Kidney (tissue), 14 donors: ENCODE data around the gene KRT1. TPM values are rescaled to one million over a fixed set of nuclear protein-coding genes. Genes with fewer than 3 reads are reported as not detected.

ENCODE experiments used
- DNase-seq, 5 donors: peaks; one replicate each; pipeline ENCODE4 v3.0.0-alpha.2; 2013 to 2020
- FAIRE-seq: peaks from 2 replicates; lab custom pipeline; 2012; peaks lifted over from hg19 to GRCh38; lab: Jason Lieb, UNC
- H3K27ac ChIP-seq, 2 donors: one replicate each; pipeline ENCODE4 v1.7.0; 2013; ENCODE audit warnings: low read depth in 2 of 2, low read length in 2 of 2, inconsistent platforms in 1 of 2
- H3K27me3 ChIP-seq: one replicate; pipeline ENCODE4 v1.7.1; 2013; ENCODE audit warnings: low read length, inconsistent platforms; ENCODE audit not compliant: control insufficient read depth, insufficient read depth
- H3K36me3 ChIP-seq, 3 donors: one replicate each; pipeline versions ENCODE4 v1.7.0 to v1.7.1; 2013; ENCODE audit warnings: low read length in 3 of 3, control low read depth in 1 of 3, inconsistent platforms in 1 of 3; ENCODE audit not compliant: insufficient read depth in 3 of 3, control insufficient read depth in 2 of 3
- H3K4me1 ChIP-seq, 3 donors: one replicate each; pipeline versions ENCODE4 v1.7.0 to v1.7.1; 2013; ENCODE audit warnings: low read length in 3 of 3, inconsistent platforms in 1 of 3, low read depth in 1 of 3; ENCODE audit not compliant: control insufficient read depth in 2 of 3, insufficient read depth in 2 of 3
- H3K4me3 ChIP-seq, 3 donors: one replicate each; pipeline versions ENCODE4 v1.7.0 to v1.8.1; 2013; ENCODE audit warnings: low read length in 3 of 3, control low read depth in 1 of 3, inconsistent platforms in 1 of 3
- H3K9ac ChIP-seq, 3 donors: one replicate each; pipeline versions ENCODE4 v1.7.0 to v1.7.1; 2013; ENCODE audit warnings: low read length in 3 of 3, control low read depth in 1 of 3, inconsistent platforms in 1 of 3
- H3K9me3 ChIP-seq, 3 donors: one replicate each; pipeline versions ENCODE4 v1.7.0 to v1.7.1; 2013; ENCODE audit warnings: low read length in 3 of 3, control low read depth in 1 of 3, inconsistent platforms in 1 of 3; ENCODE audit not compliant: control insufficient read depth in 2 of 3, insufficient read depth in 1 of 3
- CTCF ChIP-seq: IDR thresholded peaks from 3 replicates; pipeline ENCODE4 v1.5.1; 2012; ENCODE audit warnings: mild to moderate bottlenecking, moderate library complexity, borderline replicate concordance; ENCODE audit not compliant: insufficient read depth; ENCODE audit errors: extremely low read depth
- intact Hi-C: fragments of 100-400 bp; cut with DNase I; formaldehyde crosslinking; loops from one replicate; pipeline ENCODE4 v1.11.1; 2022
- polyA plus RNA-seq: library from polyadenylated mRNA; stranded (reverse); fragments of 350-450 nt; fragmentation: Illumina TruSeq; extraction: RNeasy Lipid Tissue Mini Kit (QIAGEN cat#74804); gene quantifications from one replicate; pipeline ENCODE4 v1.2.3, GENCODE V29; 2014; ENCODE audit warnings: low read depth, low replicate concordance; ENCODE audit not compliant: insufficient read depth
- total RNA-seq: library from RNA; stranded (reverse); fragmentation: NEBNext Ultra II Directional; extraction: Animal tissue kit (Norgen Biotek cat#: 25700); gene quantifications from one replicate; pipeline ENCODE4 v1.2.1, GENCODE V29; 2021
- donor health status: control.
- donor health status: control.
- donor health status: control.
- donor health status: control.
- donor health status: control.
- donor health status: DM: yes; HTN: yes; CAD: no.
- donor health status: Normal renal cell carcinoma (clear cell type).

The KRT1 gene
- total and polyA plus RNA-seq, 2 donors from 2014 or later: not detected

- no peak for DNase-seq
- H3K36me3 ChIP-seq: no peaks in the 10 kb centered on the region
- no peak overlapping the region for H3K9ac ChIP-seq
- no peaks in the 10 kb centered on the region for H3K27me3 ChIP-seq
- intact Hi-C loops: no loop called here
- no peak for FAIRE-seq
- no peaks in the 10 kb centered on the region for H3K9me3 ChIP-seq
- no peak overlapping the region for H3K27ac ChIP-seq
- H3K4me1 ChIP-seq: no peaks in the 10 kb centered on the region
- no peak for TF ChIP-seq CTCF
- no peak overlapping the region for H3K4me3 ChIP-seq
Observed at GRCh38 chr12:52726451-52726850, 46.2 kb upstream of the KRT1 start.

GRCh38 chr12:52724384-52724783 is 44.2 kb upstream of the KRT1 start:
- Histone ChIP-seq H3K4me3 (no peak overlapping the region), H3K27ac (no peak overlapping the region), H3K9me3 (no peaks in the 10 kb centered on the region), H3K4me1 (no peaks in the 10 kb centered on the region), H3K36me3 (no peaks in the 10 kb centered on the region), H3K9ac (no peak overlapping the region), H3K27me3 (no peaks in the 10 kb centered on the region)
- no peak for TF ChIP-seq CTCF
- no peak for FAIRE-seq
- DNase-seq: no peak
- intact Hi-C loops: no loop called here

GRCh38 chr12:52722680-52723079 is 42.5 kb upstream of the KRT1 start:
- FAIRE-seq (no peak), DNase-seq (no peak)
- no peaks in the 10 kb centered on the region for H3K36me3 ChIP-seq
- no peaks in the 10 kb centered on the region for H3K4me1 ChIP-seq
- intact Hi-C loops: no loop called here
- H3K27ac ChIP-seq: no peak overlapping the region
- H3K27me3 ChIP-seq: no peaks in the 10 kb centered on the region
- no peak overlapping the region for H3K9ac ChIP-seq
- TF ChIP-seq CTCF: no peak
- H3K9me3 ChIP-seq: no peaks in the 10 kb centered on the region
- no peak overlapping the region for H3K4me3 ChIP-seq

- no peak for FAIRE-seq
Observed at GRCh38 chr12:52721838-52722470, 41.7 kb upstream of the KRT1 start.

More at GRCh38 chr12:52721838-52722470, 41.7 kb upstream of the KRT1 start:
- intact Hi-C loops: no loop called here
- no peak for DNase-seq
- H3K27ac ChIP-seq: no peak overlapping the region
- H3K9me3 ChIP-seq: no peaks in the 10 kb centered on the region
- H3K27me3 ChIP-seq: no peaks in the 10 kb centered on the region
- no peaks in the 10 kb centered on the region for H3K4me1 ChIP-seq
- H3K9ac ChIP-seq: no peak overlapping the region
- TF ChIP-seq CTCF: no peak
- no peaks in the 10 kb centered on the region for H3K36me3 ChIP-seq
- H3K4me3 ChIP-seq: no peak overlapping the region
